Activated CD4-positive, alpha-beta T cell treated with anti-CD3 and anti-CD28 coated beads, Interleukin-2, amount 50 U/mL, for 4 hours (primary cell): ENCODE data around the gene LKAAEAR1.

Experiments used
- DNase-seq, 2 experiments: peaks; one replicate each; pipeline ENCODE4 v3.0.0-alpha.2; 2020

Gene LKAAEAR1

GRCh38 chr20:64077876-64078551, 6.2 kb downstream of the LKAAEAR1 start:
- peak; percentile 33 to 34 for DNase-seq

DNA sequence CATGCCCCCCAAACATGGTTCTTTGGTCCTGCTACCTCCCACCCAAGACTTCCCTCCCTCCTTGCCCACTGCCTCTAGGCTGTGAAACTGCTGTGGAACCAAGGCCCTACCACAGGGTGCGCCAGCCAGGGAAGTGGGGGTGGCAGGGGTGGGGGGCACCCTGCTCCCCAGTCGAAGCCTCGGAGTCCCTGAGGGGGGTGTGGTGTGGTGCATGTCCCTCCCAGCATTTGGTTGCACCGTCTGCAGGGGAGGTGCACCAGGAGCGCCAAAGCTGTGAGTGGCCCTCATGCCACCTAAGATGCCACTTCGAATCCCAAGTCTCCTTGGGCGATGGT, 6.7 kb downstream of the LKAAEAR1 start:
- no peak for DNase-seq

DNA sequence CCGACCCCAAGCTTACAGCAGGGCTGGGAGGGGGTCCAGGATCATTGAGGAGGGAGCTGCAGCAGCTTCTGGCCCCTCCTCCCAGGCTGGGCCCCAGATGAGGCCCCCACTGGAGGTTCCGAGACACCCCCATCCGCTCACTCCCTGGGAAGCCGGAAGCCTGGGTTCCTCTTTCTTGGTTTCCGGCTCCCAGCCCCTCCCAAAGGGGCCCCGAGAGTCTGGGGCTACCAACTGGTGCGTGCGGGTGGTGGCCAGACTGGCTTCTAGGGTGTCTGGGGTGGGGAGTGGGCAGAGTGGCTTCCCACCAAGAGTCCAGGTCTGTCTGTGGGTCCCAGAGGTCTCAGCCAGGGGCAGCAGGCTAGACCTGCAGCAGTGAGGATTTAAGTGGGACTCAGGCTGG, 7.1 kb downstream of the LKAAEAR1 start:
- DNase-seq = no peak

GRCh38 chr20:64076061-64076997, 7.9 kb downstream of the LKAAEAR1 start:
- no peak for DNase-seq

GRCh38 chr20:64075556-64075955, 8.6 kb downstream of the LKAAEAR1 start:
- DNase-seq = no peak

- DNase-seq = no peak
Measured at GRCh38 chr20:64074963-64075362, 9.2 kb downstream of the LKAAEAR1 start.

- DNase-seq = no peak
Measured at GRCh38 chr20:64074184-64074789, 9.9 kb downstream of the LKAAEAR1 start.

GRCh38 chr20:64073476-64074183, 10.6 kb downstream of the LKAAEAR1 start:
- DNase-seq = no peak

GRCh38 chr20:64072498-64073063, 11.6 kb downstream of the LKAAEAR1 start:
- DNase-seq = no peak

DNA sequence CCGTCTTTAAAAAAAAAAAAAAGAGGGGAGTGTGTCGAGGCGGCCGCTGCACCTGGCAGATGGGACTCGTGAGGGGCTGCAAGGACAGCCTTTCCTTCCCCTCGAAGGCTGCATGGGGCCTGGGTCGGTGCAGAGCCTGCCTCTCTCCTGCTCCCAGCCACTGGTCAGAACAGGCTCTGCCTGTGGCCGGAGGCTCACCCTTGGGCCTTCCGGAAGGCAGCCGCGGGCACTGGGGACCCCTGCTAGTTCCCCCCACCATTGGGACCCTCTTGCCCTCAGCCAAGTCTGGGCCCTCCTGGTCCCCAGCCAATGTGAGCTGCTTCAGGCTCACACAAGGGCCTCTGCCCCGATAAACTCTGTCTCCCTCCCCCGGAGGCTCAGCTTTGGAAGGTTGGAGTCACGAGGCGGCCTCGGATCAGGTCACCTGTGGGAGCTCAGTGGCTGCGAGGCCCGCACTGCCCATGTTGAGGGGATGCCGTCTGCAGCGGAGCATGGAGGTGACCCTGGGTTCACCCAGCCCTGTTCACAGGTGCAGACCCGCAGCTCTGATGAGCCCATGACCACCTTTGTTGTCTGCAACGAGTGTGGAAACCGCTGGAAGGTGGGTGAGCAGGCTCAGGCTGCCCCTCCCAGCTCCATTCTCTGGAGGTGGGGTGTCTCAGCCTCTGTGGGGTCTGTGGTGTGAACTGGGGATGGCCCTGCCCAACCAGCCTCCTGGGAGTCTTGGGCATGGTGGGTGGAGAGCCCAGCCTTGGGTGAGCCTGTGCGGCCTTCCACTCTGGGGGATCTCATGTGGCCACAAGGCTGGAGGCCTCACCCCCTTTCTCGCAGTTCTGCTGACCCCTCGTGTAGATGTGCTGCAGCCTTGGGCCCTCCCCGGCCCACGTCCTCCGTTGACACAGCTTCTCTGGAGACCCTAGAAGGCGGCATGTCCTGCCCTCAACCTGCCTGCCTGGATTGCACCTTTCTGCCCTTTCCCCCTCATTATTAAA, 12.6 kb downstream of the LKAAEAR1 start:
- no peak for DNase-seq

DNA sequence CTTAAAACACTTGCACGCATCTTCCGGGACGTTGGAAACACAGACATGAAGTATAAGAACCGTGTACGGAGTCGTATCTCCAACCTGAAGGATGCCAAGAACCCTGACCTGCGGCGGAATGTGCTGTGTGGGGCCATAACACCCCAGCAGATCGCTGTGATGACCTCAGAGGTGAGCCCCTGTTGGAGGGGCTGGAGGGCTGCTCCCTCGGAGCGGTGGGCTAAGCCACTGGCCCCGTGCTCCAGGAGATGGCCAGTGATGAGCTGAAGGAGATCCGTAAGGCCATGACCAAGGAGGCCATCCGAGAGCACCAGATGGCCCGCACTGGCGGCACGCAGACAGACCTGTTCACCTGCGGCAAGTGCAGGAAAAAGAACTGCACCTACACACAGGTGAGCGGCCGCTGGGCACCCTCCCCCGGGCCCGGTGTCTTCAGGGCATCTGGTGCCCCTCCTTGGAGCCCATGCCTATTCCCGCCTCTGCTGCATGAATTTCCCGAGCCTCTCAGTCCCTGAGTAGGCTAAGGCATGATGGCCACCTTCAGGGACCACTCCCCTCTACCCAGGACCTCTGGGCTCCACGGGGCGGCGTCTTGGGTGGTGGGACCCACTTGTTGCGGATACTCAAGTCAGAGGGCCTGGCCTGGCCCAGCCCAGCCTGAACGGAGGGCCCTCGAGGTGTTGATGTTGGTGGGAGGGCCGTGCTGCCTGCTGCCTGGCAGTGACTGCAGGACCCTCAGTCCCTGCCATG, 13.8 kb downstream of the LKAAEAR1 start:
- DNase-seq = no peak

DNA sequence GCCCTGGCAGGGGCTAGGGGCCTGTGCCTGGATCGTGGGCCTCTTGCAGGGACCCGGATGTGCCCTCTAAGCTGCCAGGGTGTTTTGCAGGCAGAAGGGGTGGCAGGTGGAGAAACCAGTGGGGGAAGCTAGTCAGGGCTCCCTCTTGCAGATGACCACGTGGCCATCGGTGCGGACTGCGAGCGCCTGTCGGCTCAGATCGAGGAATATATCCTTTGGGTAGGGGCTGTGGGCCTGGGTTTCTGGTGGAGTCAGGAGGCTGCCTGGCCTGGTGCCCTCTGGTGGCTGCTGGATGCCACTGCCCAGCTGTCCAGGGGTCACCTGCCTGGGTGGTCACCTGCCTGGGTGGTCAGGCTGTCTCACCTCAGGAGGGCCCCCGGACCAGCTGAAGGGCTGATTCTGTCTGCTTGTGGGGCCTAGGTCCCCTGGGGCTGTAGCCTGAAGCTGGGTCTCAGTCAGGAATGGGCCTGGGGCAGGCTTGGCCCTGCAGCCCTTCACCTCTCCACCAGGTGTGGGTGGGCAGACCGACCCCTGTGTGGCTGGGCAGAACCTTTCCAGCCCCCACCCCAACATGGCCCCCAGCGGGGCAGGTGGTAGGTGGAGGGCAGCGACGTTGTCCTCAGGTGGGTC, 14.5 kb downstream of the LKAAEAR1 start:
- DNase-seq = no peak

DNA sequence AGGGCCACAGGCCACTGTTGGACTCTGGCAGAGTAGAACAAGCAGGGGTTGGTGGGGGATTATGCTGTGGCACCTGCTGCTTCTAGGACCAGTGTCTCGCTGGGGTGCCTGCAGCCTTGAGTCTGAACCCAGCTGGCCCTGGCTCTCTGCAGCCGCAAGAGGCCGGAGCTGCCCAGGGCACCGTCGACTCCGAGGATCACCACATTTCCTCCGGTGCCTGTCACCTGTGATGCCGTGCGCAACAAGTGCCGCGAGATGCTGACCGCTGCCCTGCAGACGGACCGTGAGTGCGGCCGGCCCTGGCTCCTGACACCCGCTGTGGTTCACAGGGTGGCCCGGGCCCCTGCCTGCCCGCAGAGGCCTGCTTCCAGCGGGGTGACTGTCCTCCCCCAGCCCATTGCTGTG, 15.0 kb downstream of the LKAAEAR1 start:
- no peak for DNase-seq

- no peak for DNase-seq
Measured at GRCh38 chr20:64068386-64069208, 15.6 kb downstream of the LKAAEAR1 start.

DNA sequence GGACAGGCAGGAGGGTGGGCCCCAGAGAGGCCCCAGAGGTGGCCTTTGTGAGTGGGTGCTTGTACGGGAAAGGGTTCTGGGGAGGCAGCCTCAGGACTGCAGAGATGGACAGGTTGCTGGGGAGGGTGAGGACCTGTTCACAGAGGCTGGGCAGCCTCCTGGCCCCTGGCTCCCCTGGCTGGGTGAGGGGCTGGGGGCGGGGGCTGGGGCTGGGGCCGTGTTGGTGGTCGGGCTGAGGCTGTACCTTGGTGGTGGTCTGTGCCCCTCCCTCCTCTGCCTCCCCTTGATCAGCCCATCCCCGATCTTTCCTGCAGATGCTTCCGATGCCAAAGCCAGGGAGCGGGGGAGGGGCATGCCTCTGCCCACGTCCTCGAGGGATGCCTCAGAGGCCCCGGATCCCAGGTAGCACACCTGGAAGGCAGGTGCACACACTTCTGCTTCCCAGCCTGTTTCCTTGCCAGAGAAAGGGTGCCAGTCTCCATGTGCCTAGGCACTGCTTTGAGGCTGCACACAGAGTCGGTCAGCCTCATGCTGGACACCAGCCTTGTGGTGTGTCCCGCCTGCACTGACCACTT, 16.4 kb downstream of the LKAAEAR1 start:
- no peak for DNase-seq

DNA sequence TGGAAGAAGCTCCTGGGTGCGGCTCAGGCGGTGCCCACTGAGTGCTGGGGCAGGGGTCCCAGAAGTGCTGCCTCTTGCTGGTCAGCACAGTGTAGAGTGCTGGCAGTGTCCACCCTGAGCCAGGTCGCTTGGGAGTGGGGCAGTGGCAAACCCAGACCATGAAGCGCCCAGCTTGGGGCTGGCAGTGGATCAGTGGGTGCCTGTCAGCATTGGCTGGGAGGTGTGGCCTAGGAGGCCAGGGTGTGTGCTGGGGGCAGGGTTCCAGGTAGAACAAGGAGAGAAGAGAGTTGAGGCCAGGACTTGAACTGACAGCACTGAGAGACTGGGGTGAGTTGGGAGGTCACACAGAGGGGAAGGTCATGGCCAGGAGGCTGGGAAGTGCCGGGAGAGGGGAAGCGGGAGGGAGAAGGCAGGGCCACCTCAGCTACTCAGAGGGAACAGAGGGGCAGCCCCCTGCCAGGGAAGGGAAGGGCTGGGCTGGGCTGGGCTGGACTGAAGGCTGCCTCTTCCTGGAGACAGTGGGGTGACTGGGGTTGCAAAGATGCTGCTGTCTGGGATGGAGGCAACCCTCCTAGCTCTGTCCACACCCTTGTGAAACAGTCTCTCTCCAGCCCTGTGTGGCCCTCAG, 17.1 kb downstream of the LKAAEAR1 start:
- no peak for DNase-seq

DNA sequence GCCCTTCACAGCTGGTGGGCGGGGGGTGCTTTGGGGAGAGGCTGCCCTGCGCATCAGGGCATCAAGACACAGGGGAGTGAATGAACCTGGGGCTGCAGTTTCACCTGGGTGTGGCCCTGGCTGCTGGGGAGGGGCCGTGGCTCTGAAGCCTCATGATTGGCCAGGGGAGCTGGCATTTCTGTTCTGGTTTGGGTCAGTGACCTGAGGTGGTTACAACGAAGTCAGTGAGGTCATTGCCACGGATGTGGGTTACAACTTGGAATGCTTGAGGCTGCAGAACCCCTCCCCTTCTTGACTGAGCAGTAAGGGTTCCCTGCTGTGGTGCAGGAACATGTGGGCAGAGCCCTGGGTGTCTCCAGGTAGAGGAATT, 18.2 kb downstream of the LKAAEAR1 start:
- no peak for DNase-seq
